ENCODE data around the gene SPATA2L.

The SPATA2L gene

DNA sequence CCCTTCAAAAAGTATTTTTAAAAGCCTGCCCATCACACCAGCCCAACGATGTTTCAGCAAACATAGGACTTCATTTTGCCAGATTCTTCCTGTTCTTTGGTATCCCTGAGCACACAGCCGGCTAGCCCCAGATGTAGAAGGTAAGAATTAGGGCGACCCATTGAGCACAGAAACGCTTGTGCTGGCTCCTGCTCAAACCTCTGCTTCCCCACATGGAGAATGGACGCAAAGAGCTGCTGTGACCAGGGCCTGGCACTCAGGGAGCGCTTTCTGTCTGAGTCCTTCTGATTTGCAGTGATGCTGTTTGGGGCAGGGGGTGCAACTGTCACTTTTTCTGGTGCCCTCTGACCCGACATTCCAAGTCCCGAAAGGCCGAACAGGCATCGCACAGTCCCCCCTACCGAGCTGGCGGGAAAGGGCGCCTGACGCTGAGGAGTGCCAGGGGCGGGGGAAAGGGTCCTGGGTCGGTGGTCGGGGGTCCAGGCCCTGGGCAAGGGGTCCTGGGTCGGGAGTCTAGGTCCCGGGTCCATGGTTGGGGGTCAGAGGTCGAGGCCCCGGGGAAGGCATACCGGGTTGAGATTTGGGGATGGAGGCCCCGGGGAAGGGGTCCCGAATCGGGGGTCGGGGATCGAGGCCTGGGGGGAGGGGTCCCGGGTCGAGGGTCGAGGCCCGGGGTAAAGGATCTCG lies 44.9 kb downstream of the SPATA2L start:
- Histone ChIP-seq H2AK5ac (ENCODE audit: low read depth, low read length) (peak overlapping the region; percentile 84), H3K9ac (ENCODE audit: low read depth, low read length, poor library complexity) (no peak overlapping the region), H3K27ac (replicated peaks; ENCODE audit: low read length) (no peak overlapping the region), H3K23ac (ENCODE audit: low read depth, low read length, poor library complexity) (peak overlapping the region; percentile 11), H3K4ac (ENCODE audit: low read length) (no peak overlapping the region), H3K79me1 (ENCODE audit: low read depth, low read length) (peaks cover 31% of the 10 kb centered on the region), H2BK15ac (ENCODE audit: low read length) (no peak overlapping the region), H3K36me3 (replicated peaks in 1 of 2; ENCODE audit: control insufficient read depth in 2 of 2, insufficient read depth in 2 of 2, low read length in 2 of 2) (peaks cover 27 to 49% of the 10 kb centered on the region in 2 donors), H3K14ac (ENCODE audit: low read length) (no peak overlapping the region), H2AFZ (ENCODE audit: low read length) (no peak overlapping the region), H2BK120ac (ENCODE audit: low read depth, low read length) (peak overlapping the region; percentile 17), H2BK12ac (ENCODE audit: low read length) (no peak overlapping the region), H4K8ac (ENCODE audit: low read depth, low read length) (peak overlapping the region; percentile 82), H3K4me3 (ENCODE audit: low read length in 2 of 2) (peak overlapping the region; percentile 80 to 99), H3K18ac (ENCODE audit: low read length) (no peak overlapping the region), H3K4me2 (ENCODE audit: insufficient read depth, low read length, poor library complexity, severe bottlenecking) (peak overlapping the region; percentile 45), H4K91ac (ENCODE audit: low read depth, low read length, poor library complexity) (no peak overlapping the region), H2BK5ac (ENCODE audit: low read length) (peak overlapping the region; percentile 39), H3K9me3 (replicated peaks in 1 of 2; ENCODE audit: control insufficient read depth in 2 of 2, insufficient read depth in 1 of 2, low read depth in 1 of 2, low read length in 2 of 2) (no peaks in the 10 kb centered on the region), H3K27me3 (ENCODE audit: control insufficient read depth in 3 of 3, insufficient read depth in 3 of 3, low read depth in 1 of 3, low read length in 3 of 3) (no peaks in the 10 kb centered on the region), H3K4me1 (ENCODE audit: control insufficient read depth in 2 of 2, insufficient read depth in 1 of 2, low read depth in 1 of 2, low read length in 2 of 2) (peaks cover 4 to 8% of the 10 kb centered on the region in 2 donors)
- WGBS, 2 donors (ENCODE audit: extremely low coverage in 2 of 2, insufficient read length in 2 of 2, insufficient replicate concordance in 1 of 2): no CpG with 5 or more reads among the region's 32 CpGs
- DNase-seq (ENCODE audit: low spot score): no peak

DNA sequence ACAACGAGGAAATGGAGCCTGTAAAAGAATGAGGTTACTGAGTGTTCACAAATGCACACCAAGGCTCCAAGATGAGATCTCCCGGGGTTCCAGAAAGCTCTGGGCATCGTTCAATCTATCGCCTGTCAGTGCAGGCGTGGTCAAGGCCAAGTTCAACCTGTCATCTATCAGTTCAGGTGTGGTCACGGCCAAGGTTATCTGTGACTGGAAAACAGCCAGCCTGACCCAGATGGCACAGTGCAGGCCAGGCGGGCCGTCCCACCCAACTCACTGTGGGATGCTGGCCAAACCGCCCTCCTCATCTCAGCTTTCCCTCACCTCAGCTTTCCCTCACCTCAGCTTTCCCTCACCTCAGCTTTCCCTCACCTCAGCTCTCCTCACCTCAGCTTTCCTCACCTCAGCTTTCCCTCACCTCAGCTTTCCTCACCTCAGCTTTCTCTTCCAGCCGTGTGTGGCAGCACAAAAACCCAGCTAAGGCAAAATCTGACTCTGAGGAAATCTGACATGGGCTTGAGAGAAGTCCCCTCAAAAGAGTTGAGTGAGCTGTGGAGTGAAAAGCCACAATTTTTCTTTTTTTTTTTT lies 46.4 kb downstream of the SPATA2L start:
- no CpG with 5 or more reads among the region's 10 CpGs for WGBS, 2 donors (ENCODE audit: extremely low coverage in 2 of 2, insufficient read length in 2 of 2, insufficient replicate concordance in 1 of 2)
- Histone ChIP-seq H2AFZ (ENCODE audit: low read length) (no peak overlapping the region), H3K27ac (replicated peaks; ENCODE audit: low read length) (no peak overlapping the region), H2AK5ac (ENCODE audit: low read depth, low read length) (no peak overlapping the region), H3K36me3 (replicated peaks in 1 of 2; ENCODE audit: control insufficient read depth in 2 of 2, insufficient read depth in 2 of 2, low read length in 2 of 2) (peaks cover 21 to 48% of the 10 kb centered on the region in 2 donors), H3K4me1 (ENCODE audit: control insufficient read depth in 2 of 2, insufficient read depth in 1 of 2, low read depth in 1 of 2, low read length in 2 of 2) (peaks cover 4 to 8% of the 10 kb centered on the region in 2 donors), H3K23ac (ENCODE audit: low read depth, low read length, poor library complexity) (no peak overlapping the region), H2BK5ac (ENCODE audit: low read length) (no peak overlapping the region), H3K14ac (ENCODE audit: low read length) (no peak overlapping the region), H2BK12ac (ENCODE audit: low read length) (no peak overlapping the region), H3K18ac (ENCODE audit: low read length) (no peak overlapping the region), H3K27me3 (ENCODE audit: control insufficient read depth in 3 of 3, insufficient read depth in 3 of 3, low read depth in 1 of 3, low read length in 3 of 3) (no peaks in the 10 kb centered on the region), H2BK120ac (ENCODE audit: low read depth, low read length) (no peak overlapping the region), H4K8ac (ENCODE audit: low read depth, low read length) (no peak overlapping the region), H3K79me1 (ENCODE audit: low read depth, low read length) (peaks cover 38% of the 10 kb centered on the region), H4K91ac (ENCODE audit: low read depth, low read length, poor library complexity) (no peak overlapping the region), H3K9me3 (replicated peaks in 1 of 2; ENCODE audit: control insufficient read depth in 2 of 2, insufficient read depth in 1 of 2, low read depth in 1 of 2, low read length in 2 of 2) (no peaks in the 10 kb centered on the region), H3K4me2 (ENCODE audit: insufficient read depth, low read length, poor library complexity, severe bottlenecking) (no peak overlapping the region), H3K4ac (ENCODE audit: low read length) (no peak overlapping the region), H2BK15ac (ENCODE audit: low read length) (no peak overlapping the region), H3K9ac (ENCODE audit: low read depth, low read length, poor library complexity) (no peak overlapping the region), H3K4me3 (ENCODE audit: low read length in 2 of 2) (peak overlapping the region in 1 of 2 donors; percentile 6)
- no peak for DNase-seq (ENCODE audit: low spot score)

DNA sequence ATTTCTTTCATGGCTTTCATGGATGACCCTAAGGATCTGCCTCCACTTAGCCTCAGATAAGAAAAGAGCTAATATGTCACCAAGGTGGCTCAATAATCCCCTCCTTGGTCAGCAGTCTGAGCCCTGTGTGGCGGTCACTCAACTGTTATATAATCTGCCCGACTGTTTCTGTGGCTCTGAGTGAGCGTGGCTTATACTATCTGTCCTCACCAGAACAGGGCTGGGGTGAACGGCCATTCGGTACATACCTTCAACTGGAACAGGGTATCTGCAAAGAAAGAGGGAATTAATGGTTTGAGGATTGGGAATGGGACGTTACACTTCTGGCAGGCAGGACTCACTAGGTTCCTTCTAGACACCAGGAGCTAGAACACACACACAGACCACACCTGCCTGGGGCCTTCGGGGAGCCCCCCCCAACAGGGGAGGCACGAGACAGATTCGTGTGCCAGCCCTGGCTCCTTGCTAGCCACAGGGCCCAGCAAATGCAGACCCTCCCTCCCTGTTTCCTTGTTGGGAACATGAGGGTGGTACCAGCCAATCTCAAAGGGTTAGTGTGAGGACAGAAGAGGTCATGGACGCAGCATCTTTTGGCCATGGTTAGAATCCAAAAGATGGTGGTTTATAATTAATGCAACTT lies 47.7 kb downstream of the SPATA2L start:
- no peak overlapping the region for H4K8ac ChIP-seq (ENCODE audit: low read depth, low read length)
- H2BK120ac ChIP-seq (ENCODE audit: low read depth, low read length): no peak overlapping the region
- H3K14ac ChIP-seq (ENCODE audit: low read length): no peak overlapping the region
- no peak overlapping the region for H2BK15ac ChIP-seq (ENCODE audit: low read length)
- H3K23ac ChIP-seq (ENCODE audit: low read depth, low read length, poor library complexity): no peak overlapping the region
- H4K91ac ChIP-seq (ENCODE audit: low read depth, low read length, poor library complexity): no peak overlapping the region
- no peak overlapping the region for H2BK12ac ChIP-seq (ENCODE audit: low read length)
- DNase-seq (ENCODE audit: low spot score): no peak
- H3K36me3 ChIP-seq (replicated peaks in 1 of 2; ENCODE audit: control insufficient read depth in 2 of 2, insufficient read depth in 2 of 2, low read length in 2 of 2): peaks cover 18 to 47% of the 10 kb centered on the region in 2 donors
- no CpG with 5 or more reads among the region's 10 CpGs for WGBS, 2 donors (ENCODE audit: extremely low coverage in 2 of 2, insufficient read length in 2 of 2, insufficient replicate concordance in 1 of 2)
- H3K27me3 ChIP-seq (ENCODE audit: control insufficient read depth in 3 of 3, insufficient read depth in 3 of 3, low read depth in 1 of 3, low read length in 3 of 3): no peaks in the 10 kb centered on the region
- H3K9me3 ChIP-seq (replicated peaks in 1 of 2; ENCODE audit: control insufficient read depth in 2 of 2, insufficient read depth in 1 of 2, low read depth in 1 of 2, low read length in 2 of 2): no peaks in the 10 kb centered on the region
- no peak overlapping the region for H2BK5ac ChIP-seq (ENCODE audit: low read length)
- no peak overlapping the region for H3K9ac ChIP-seq (ENCODE audit: low read depth, low read length, poor library complexity)
- H3K4ac ChIP-seq (ENCODE audit: low read length): no peak overlapping the region
- H3K4me1 ChIP-seq (ENCODE audit: control insufficient read depth in 2 of 2, insufficient read depth in 1 of 2, low read depth in 1 of 2, low read length in 2 of 2): peaks cover 3 to 8% of the 10 kb centered on the region in 2 donors
- H3K27ac ChIP-seq (replicated peaks; ENCODE audit: low read length): no peak overlapping the region
- H2AK5ac ChIP-seq (ENCODE audit: low read depth, low read length): no peak overlapping the region
- no peak overlapping the region for H2AFZ ChIP-seq (ENCODE audit: low read length)
- H3K79me1 ChIP-seq (ENCODE audit: low read depth, low read length): peaks cover 35% of the 10 kb centered on the region
- no peak overlapping the region for H3K4me3 ChIP-seq (ENCODE audit: low read length in 2 of 2)
- H3K4me2 ChIP-seq (ENCODE audit: insufficient read depth, low read length, poor library complexity, severe bottlenecking): no peak overlapping the region
- H3K18ac ChIP-seq (ENCODE audit: low read length): no peak overlapping the region

DNA sequence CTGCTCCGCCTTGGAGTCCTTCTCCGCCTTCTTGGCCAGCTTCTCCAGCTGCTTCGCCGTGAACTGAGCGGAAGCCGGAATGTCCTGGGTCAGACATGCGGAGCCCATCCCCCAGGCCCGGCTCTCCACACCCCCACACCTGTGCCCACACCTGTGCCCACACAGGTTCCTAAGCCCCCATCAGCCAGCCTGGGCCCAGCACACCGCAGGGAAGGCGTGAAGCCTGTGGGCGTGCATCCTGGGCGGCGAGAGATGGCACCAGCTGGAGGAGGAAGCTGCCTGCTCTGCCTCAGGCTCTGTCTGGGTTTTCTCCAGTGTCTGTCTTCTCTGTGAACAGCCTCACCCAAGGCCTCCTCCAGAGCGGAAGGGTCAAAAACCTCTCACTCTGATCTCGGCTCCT lies 49.9 kb downstream of the SPATA2L start:
- H2BK120ac ChIP-seq (ENCODE audit: low read depth, low read length): no peak overlapping the region
- H2AK5ac ChIP-seq (ENCODE audit: low read depth, low read length): no peak overlapping the region
- H2BK5ac ChIP-seq (ENCODE audit: low read length): no peak overlapping the region
- H3K4ac ChIP-seq (ENCODE audit: low read length): no peak overlapping the region
- no peak overlapping the region for H4K91ac ChIP-seq (ENCODE audit: low read depth, low read length, poor library complexity)
- no peak overlapping the region for H3K4me3 ChIP-seq (ENCODE audit: low read length in 2 of 2)
- peak overlapping the region; percentile 48 for H3K18ac ChIP-seq (ENCODE audit: low read length)
- H3K9ac ChIP-seq (ENCODE audit: low read depth, low read length, poor library complexity): no peak overlapping the region
- peaks cover 0 to 3% of the 10 kb centered on the region in 2 donors for H3K4me1 ChIP-seq (ENCODE audit: control insufficient read depth in 2 of 2, insufficient read depth in 1 of 2, low read depth in 1 of 2, low read length in 2 of 2)
- DNase-seq (ENCODE audit: low spot score): no peak
- H2BK12ac ChIP-seq (ENCODE audit: low read length): no peak overlapping the region
- no peaks in the 10 kb centered on the region for H3K27me3 ChIP-seq (ENCODE audit: control insufficient read depth in 3 of 3, insufficient read depth in 3 of 3, low read depth in 1 of 3, low read length in 3 of 3)
- no peak overlapping the region for H3K14ac ChIP-seq (ENCODE audit: low read length)
- no peak overlapping the region for H4K8ac ChIP-seq (ENCODE audit: low read depth, low read length)
- no CpG with 5 or more reads among the region's 15 CpGs for WGBS, 2 donors (ENCODE audit: extremely low coverage in 2 of 2, insufficient read length in 2 of 2, insufficient replicate concordance in 1 of 2)
- H3K4me2 ChIP-seq (ENCODE audit: insufficient read depth, low read length, poor library complexity, severe bottlenecking): no peak overlapping the region
- H3K23ac ChIP-seq (ENCODE audit: low read depth, low read length, poor library complexity): peak overlapping the region; percentile 20
- H3K79me1 ChIP-seq (ENCODE audit: low read depth, low read length): peaks cover 25% of the 10 kb centered on the region
- H3K27ac ChIP-seq (replicated peaks; ENCODE audit: low read length): no peak overlapping the region
- peaks cover 26 to 59% of the 10 kb centered on the region in 2 donors for H3K36me3 ChIP-seq (replicated peaks in 1 of 2; ENCODE audit: control insufficient read depth in 2 of 2, insufficient read depth in 2 of 2, low read length in 2 of 2)
- no peak overlapping the region for H2AFZ ChIP-seq (ENCODE audit: low read length)
- H3K9me3 ChIP-seq (replicated peaks in 1 of 2; ENCODE audit: control insufficient read depth in 2 of 2, insufficient read depth in 1 of 2, low read depth in 1 of 2, low read length in 2 of 2): no peaks in the 10 kb centered on the region
- H2BK15ac ChIP-seq (ENCODE audit: low read length): no peak overlapping the region

Data from neuronal stem cell (in vitro differentiated cells).